Measurements from ENCODE around the gene DCK. TPM values are rescaled to one million over a fixed set of nuclear protein-coding genes. Genes with fewer than 3 reads are reported as not detected.

The DCK gene
- total RNA-seq, 4 donors from 2014 or later = 8.5 to 22.1 (median 15.9) TPM

DNA sequence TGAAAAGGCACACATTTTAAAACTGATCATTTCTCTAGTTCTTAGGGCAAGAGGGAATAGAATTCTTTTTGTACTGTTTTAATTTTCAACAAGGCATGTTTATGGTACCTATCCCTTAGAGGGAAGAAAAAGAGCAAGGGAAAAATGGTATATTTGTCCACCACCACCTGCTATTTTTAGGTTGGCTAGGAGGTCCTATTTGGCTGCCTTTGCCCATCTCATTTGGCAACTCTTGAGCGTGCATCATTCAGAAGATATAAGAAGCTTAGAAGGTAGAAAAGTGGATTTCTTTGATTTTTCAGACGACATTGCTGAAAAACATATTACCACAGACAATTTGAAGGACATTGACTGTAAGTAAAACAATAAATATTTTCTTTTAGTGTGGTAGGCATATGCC is 69.0 kb downstream of the DCK start:
- no peaks in the 10 kb centered on the region for H3K36me3 ChIP-seq
- no peaks in the 10 kb centered on the region for H3K9me3 ChIP-seq
- WGBS, 2 donors = 75 to 83% methylated on average over 2 of the region's 2 CpGs
- no peak overlapping the region for H3K4me3 ChIP-seq
- H3K4me1 ChIP-seq = no peaks in the 10 kb centered on the region
- no peak for TF ChIP-seq POLR2A (IDR thresholded peaks at IDR 0.05)
- TF ChIP-seq, protein P1, sequence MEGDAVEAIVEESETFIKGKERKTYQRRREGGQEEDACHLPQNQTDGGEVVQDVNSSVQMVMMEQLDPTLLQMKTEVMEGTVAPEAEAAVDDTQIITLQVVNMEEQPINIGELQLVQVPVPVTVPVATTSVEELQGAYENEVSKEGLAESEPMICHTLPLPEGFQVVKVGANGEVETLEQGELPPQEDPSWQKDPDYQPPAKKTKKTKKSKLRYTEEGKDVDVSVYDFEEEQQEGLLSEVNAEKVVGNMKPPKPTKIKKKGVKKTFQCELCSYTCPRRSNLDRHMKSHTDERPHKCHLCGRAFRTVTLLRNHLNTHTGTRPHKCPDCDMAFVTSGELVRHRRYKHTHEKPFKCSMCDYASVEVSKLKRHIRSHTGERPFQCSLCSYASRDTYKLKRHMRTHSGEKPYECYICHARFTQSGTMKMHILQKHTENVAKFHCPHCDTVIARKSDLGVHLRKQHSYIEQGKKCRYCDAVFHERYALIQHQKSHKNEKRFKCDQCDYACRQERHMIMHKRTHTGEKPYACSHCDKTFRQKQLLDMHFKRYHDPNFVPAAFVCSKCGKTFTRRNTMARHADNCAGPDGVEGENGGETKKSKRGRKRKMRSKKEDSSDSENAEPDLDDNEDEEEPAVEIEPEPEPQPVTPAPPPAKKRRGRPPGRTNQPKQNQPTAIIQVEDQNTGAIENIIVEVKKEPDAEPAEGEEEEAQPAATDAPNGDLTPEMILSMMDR (IDR thresholded peaks at IDR 0.05) = no peak
- DNase-seq = no peak
- no peak overlapping the region for H3K27ac ChIP-seq
- no peaks in the 10 kb centered on the region for H3K27me3 ChIP-seq
- intact Hi-C loops (cut with DNase I) = no loop called here

DNA sequence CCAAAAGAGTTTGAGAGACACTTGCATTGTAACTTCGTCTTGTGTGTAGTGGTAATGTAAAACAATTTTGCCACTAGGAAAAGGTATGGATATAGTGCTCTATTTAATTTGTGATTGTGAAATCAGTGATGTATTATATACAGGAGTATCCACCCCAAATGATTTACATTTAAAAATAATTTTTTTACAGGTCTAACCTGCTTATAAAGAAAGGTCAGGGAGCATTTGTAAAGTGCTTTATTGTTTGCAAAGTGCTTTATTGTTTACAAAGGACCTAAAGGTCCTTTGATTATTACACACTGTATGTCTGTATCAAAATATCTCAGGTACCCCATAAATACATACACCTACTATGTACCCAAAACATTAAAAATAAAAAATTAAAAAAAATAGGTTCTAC is 70.3 kb downstream of the DCK start:
- TF ChIP-seq, protein P1 (IDR thresholded peaks at IDR 0.05) = no peak
- no peak for TF ChIP-seq POLR2A (IDR thresholded peaks at IDR 0.05)
- Histone ChIP-seq H3K4me3 (no peak overlapping the region), H3K27ac (no peak overlapping the region), H3K9me3 (no peaks in the 10 kb centered on the region), H3K27me3 (no peaks in the 10 kb centered on the region), H3K4me1 (no peaks in the 10 kb centered on the region), H3K36me3 (no peaks in the 10 kb centered on the region)
- 78 to 90% methylated on average over 1 of the region's 1 CpG for WGBS, 2 donors
- intact Hi-C loops (cut with DNase I) = no loop called here
- no peak for DNase-seq

DNA sequence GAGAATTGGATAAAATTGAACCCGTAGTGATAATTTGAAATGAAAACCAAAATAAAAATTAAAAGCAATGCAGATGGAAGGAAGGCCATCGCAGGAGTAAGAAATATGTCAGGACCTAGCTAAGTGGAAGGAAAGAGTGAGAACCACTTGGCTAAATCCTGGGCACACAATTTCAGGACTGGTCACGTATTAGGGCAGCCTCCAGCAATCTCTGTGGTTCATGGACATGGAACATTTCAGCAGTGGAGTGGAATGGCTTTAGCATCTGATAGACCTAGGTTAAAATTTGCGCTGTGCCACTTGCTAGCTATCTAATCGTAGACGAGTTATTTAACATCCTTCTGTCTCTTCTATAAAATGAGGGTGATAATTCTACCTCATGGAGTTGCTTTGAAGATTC is 71.1 kb downstream of the DCK start:
- no peaks in the 10 kb centered on the region for H3K27me3 ChIP-seq
- 88 to 91% methylated on average over 6 of the region's 6 CpGs for WGBS, 2 donors
- H3K27ac ChIP-seq = no peak overlapping the region
- no peaks in the 10 kb centered on the region for H3K9me3 ChIP-seq
- H3K36me3 ChIP-seq = no peaks in the 10 kb centered on the region
- intact Hi-C loops (cut with DNase I) = no loop called here
- H3K4me3 ChIP-seq = no peak overlapping the region
- no peaks in the 10 kb centered on the region for H3K4me1 ChIP-seq
- no peak for DNase-seq
- no peak for TF ChIP-seq POLR2A (IDR thresholded peaks at IDR 0.05)
- TF ChIP-seq, protein P1 (IDR thresholded peaks at IDR 0.05) = no peak

DNA sequence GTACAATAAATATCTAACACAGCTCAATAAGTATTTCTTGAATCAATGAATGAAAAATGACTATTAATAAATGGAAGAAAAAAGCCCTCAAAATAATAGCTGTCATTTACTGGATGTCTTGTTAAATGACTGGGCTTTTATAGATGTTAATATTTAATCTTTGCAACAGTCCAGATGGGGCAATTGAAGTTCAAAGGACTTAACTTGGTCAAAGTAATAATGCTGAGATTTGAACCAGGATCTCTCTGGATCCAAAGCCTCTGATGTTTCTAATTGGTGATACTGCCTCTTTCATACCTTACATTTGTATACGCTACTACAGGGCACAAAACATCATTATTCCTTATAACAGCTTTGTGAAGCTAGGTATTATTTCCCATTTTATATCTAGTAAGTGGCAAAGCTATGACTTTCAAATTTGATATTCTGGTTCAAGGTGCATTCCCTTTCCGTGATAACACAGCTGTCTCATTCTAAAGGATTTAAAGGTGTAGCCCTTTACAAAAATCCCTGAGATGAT is 72.6 kb downstream of the DCK start:
- intact Hi-C loops (cut with DNase I) = no loop called here
- Histone ChIP-seq H3K27ac (no peak overlapping the region), H3K36me3 (no peaks in the 10 kb centered on the region), H3K4me3 (no peak overlapping the region), H3K4me1 (no peaks in the 10 kb centered on the region), H3K27me3 (no peaks in the 10 kb centered on the region), H3K9me3 (no peaks in the 10 kb centered on the region)
- WGBS, 2 donors = 86 to 90% methylated on average over 2 of the region's 2 CpGs
- no peak for TF ChIP-seq POLR2A (IDR thresholded peaks at IDR 0.05)
- TF ChIP-seq, protein P1 (IDR thresholded peaks at IDR 0.05) = no peak
- no peak for DNase-seq

DNA sequence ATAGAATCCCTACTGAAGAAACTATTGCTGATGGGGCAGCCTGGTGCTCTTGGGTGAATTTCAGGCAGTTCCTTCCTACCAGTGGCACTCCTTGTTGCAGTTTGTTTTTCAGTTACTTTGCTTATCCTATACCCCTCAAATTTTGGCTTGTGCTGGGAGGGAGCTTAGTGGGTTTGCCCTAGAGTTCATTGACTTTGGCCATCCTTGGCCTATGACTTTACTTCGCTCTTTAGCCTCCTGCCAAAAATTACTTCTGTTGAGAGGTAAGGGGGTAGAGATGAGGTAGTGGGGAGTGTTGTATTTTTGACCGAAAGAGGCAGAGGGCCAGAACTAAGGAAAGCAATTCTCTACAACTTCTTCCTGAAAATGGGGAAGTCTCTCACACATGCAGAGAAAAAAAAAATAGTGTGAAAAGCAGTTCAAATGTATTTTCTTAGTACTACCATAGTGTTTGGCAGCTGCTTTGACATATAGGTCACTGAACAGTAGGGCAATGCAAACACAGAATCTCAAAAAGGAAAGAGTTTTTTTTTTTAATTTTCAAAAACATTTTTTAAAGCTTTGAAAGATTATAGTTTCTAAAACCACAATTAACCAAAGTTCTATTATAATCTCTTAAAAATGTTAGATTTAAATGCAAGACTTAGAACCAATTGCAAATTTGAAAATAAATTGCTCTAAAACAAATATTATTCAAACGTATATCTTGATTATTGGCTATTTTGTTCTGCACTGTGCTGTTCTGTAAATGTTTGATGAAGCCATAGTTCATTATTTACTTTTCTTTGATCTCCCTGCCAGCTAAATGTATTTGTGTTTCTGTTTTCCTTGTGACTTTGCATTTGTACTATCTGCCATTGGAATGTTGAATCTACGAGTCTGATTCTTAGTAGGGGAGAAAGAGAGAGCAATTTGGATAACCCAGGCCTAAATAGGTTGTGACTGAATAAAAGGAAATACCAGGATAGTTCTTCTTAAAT is 73.6 kb downstream of the DCK start:
- TF ChIP-seq, protein P1 (IDR thresholded peaks at IDR 0.05) = no peak
- no peak for TF ChIP-seq POLR2A (IDR thresholded peaks at IDR 0.05)
- no peak overlapping the region for H3K4me3 ChIP-seq
- 59 to 60% methylated on average over 4 of the region's 4 CpGs for WGBS, 2 donors
- H3K9me3 ChIP-seq = no peaks in the 10 kb centered on the region
- no peaks in the 10 kb centered on the region for H3K27me3 ChIP-seq
- DNase-seq = no peak
- H3K4me1 ChIP-seq = no peaks in the 10 kb centered on the region
- H3K27ac ChIP-seq = no peak overlapping the region
- no peaks in the 10 kb centered on the region for H3K36me3 ChIP-seq
- intact Hi-C loops (cut with DNase I) = no loop called here
